IMR-90 (cell line): ENCODE measurements around the gene MORF4L1. TPM values are rescaled to one million over a fixed set of nuclear protein-coding genes. Genes with fewer than 3 reads are reported as not detected.
A peak's percentile ranks its signal among the peaks of the same experiment; 100 is the strongest.

Experiments used
- ATAC-seq: fragments of 200-7000 bp; cut with Tn5 transposase; 2 replicates; pipeline ENCODE4 v1.9.1; 2020; ENCODE audit warnings: low read depth, mild to moderate bottlenecking, moderate library complexity
- BruUV-seq: library from RNA; stranded (reverse); fragments of 400-500 nt; replicated peaks from 2 replicates; lab custom pipeline; 2021; lab: Mats Ljungman, UMichigan
- CTCF ChIA-PET: fragments of 300-600 bp; formaldehyde crosslinking; extraction: SDS; loops from one replicate; lab custom pipeline; 2021; ENCODE audit warnings: antibody characterized with exemption; lab: Yijun Ruan, JAX
- POLR2A ChIA-PET: fragments of 300-600 bp; sonication (Branson Sonifier 250); formaldehyde crosslinking; loops from one replicate; lab custom pipeline; 2022; ENCODE audit warnings: antibody characterized with exemption; ENCODE audit not compliant: unreplicated experiment; lab: Charles Lee
- DNase-seq: peaks from one replicate; pipeline ENCODE4 v3.0.0; 2013
- H2AFZ ChIP-seq: replicated peaks from 2 replicates; pipeline ENCODE3; 2013; ENCODE audit warnings: low read length, mild to moderate bottlenecking; ENCODE audit not compliant: poor library complexity
- H2AK5ac ChIP-seq: 2 replicates; pipeline ENCODE4 v1.6.1; 2013; ENCODE audit warnings: low read depth, low read length, inconsistent platforms
- H2AK9ac ChIP-seq: replicated peaks from 2 replicates; pipeline ENCODE3; 2013; ENCODE audit warnings: mild to moderate bottlenecking, low read depth, low read length, moderate library complexity; ENCODE audit not compliant: poor library complexity
- H2BK120ac ChIP-seq: 2 replicates; pipeline ENCODE4 v1.6.1; 2013; ENCODE audit warnings: low read depth, low read length, inconsistent platforms
- H2BK15ac ChIP-seq: 3 replicates; pipeline ENCODE4 v1.6.1; 2013; ENCODE audit warnings: low read depth, low read length, inconsistent platforms
- H2BK20ac ChIP-seq: 2 replicates; pipeline ENCODE4 v1.6.1; 2013; ENCODE audit warnings: low read depth, mild to moderate bottlenecking, inconsistent platforms, low read length, moderate library complexity
- H2BK5ac ChIP-seq: 2 replicates; pipeline ENCODE4 v1.6.1; 2013; ENCODE audit warnings: mild to moderate bottlenecking, low read depth, low read length, inconsistent platforms; ENCODE audit not compliant: poor library complexity, severe bottlenecking
- H3K14ac ChIP-seq: replicated peaks from 2 replicates; pipeline ENCODE4 v1.6.1; 2013; ENCODE audit warnings: low read depth, low read length, inconsistent platforms
- H3K18ac ChIP-seq: 2 replicates; pipeline ENCODE4 v1.6.1; 2013; ENCODE audit warnings: low read depth, low read length, control low read depth
- H3K23ac ChIP-seq: 2 replicates; pipeline ENCODE4 v1.6.1; 2013; ENCODE audit warnings: low read depth, low read length, inconsistent platforms
- H3K27ac ChIP-seq: 2 replicates; pipeline ENCODE4 v1.5.1; 2013; ENCODE audit warnings: mild to moderate bottlenecking, control low read depth, low read length; ENCODE audit not compliant: insufficient read depth
- H3K27me3 ChIP-seq: 2 replicates; pipeline ENCODE4 v1.6.1; 2013; ENCODE audit warnings: low read length; ENCODE audit not compliant: control insufficient read depth, insufficient read depth
- H3K36me3 ChIP-seq: 2 replicates; pipeline ENCODE4 v1.6.1; 2013; ENCODE audit warnings: low read length, mixed read lengths; ENCODE audit not compliant: control insufficient read depth, insufficient read depth
- H3K4ac ChIP-seq: 2 replicates; pipeline ENCODE4 v1.6.1; 2013; ENCODE audit warnings: low read depth, low read length, inconsistent platforms
- H3K4me1 ChIP-seq: 2 replicates; pipeline ENCODE4 v1.6.1; 2013; ENCODE audit warnings: low read length, mixed read lengths; ENCODE audit not compliant: control insufficient read depth, insufficient read depth
- H3K4me2 ChIP-seq: 2 replicates; pipeline ENCODE4 v1.6.1; 2013; ENCODE audit warnings: low read depth, mild to moderate bottlenecking, control low read depth, low read length, moderate library complexity
- H3K4me3 ChIP-seq: 2 replicates; pipeline ENCODE4 v1.5.1; 2013; ENCODE audit warnings: low read depth, mild to moderate bottlenecking, control low read depth, low read length, moderate library complexity; ENCODE audit not compliant: insufficient read depth
- H3K56ac ChIP-seq: 2 replicates; pipeline ENCODE4 v1.6.1; 2013; ENCODE audit warnings: low read length, inconsistent platforms; ENCODE audit not compliant: insufficient read depth; ENCODE audit errors: extremely low read depth
- H3K79me1 ChIP-seq, 2 experiments: 2 replicates each; pipeline ENCODE4 v1.6.1; 2013; ENCODE audit warnings: low read length in 2 of 2, inconsistent platforms in 1 of 2, low read depth in 1 of 2
- H3K9ac ChIP-seq: 2 replicates; pipeline ENCODE4 v1.6.1; 2013; ENCODE audit warnings: low read depth, low read length, control low read depth
- H3K9me1 ChIP-seq: 2 replicates; pipeline ENCODE4 v1.6.1; 2013; ENCODE audit warnings: low read length, inconsistent platforms; ENCODE audit not compliant: insufficient read depth
- H3K9me3 ChIP-seq: 2 replicates; pipeline ENCODE4 v1.6.1; 2013; ENCODE audit warnings: low read length; ENCODE audit not compliant: control insufficient read depth, insufficient read depth
- H4K20me1 ChIP-seq: 2 replicates; pipeline ENCODE4 v1.6.1; 2013; ENCODE audit warnings: low read length, inconsistent platforms; ENCODE audit not compliant: insufficient read depth
- H4K5ac ChIP-seq: 2 replicates; pipeline ENCODE4 v1.6.1; 2013; ENCODE audit warnings: mild to moderate bottlenecking, low read depth, low read length, control low read depth
- H4K8ac ChIP-seq, 2 experiments: 2 replicates each; pipeline ENCODE4 v1.6.1; 2013; ENCODE audit warnings: low read depth in 2 of 2, low read length in 2 of 2, control low read depth in 1 of 2, inconsistent platforms in 1 of 2
- H4K91ac ChIP-seq: 2 replicates; pipeline ENCODE4 v1.6.1; 2013; ENCODE audit warnings: low read depth, low read length, inconsistent platforms; ENCODE audit not compliant: insufficient read depth
- CHD1 ChIP-seq: IDR thresholded peaks from 2 replicates; pipeline ENCODE4 v1.6.1; 2012; ENCODE audit warnings: low read depth, low read length, improper control_type of control experiment
- MAFK ChIP-seq: IDR thresholded peaks from 2 replicates; pipeline ENCODE4 v1.6.1; 2012; ENCODE audit warnings: low read depth, low read length, improper control_type of control experiment
- WGBS, 2 experiments: methylation state at CpG; one replicate each; pipeline versions ENCODE4 v1.1.5 to v1.1.7; 2013; ENCODE audit warnings: missing lambda C conversion rate in 2 of 2; ENCODE audit not compliant: insufficient read length in 1 of 2; ENCODE audit errors: extremely low coverage in 2 of 2; 5-methylcytosine and 5-hydroxymethylcytosine counted together
- dilution Hi-C: fragments of 300-500 bp; cut with HindIII; formaldehyde crosslinking; loops from one replicate; pipeline ENCODE4 v1.14.3; 2018; ENCODE audit warnings: low sequenced_read_pairs; ENCODE audit not compliant: unreplicated experiment
- in situ Hi-C: fragments of 300-500 bp; cut with MboI; formaldehyde crosslinking; loops from 3 replicates; pipeline ENCODE4 v1.14.3; 2019; ENCODE audit warnings: low sequenced_read_pairs, inconsistent platforms, mixed read lengths
- intact Hi-C: fragments of 100-400 bp; cut with micrococcal nuclease; formaldehyde crosslinking; loops from 2 replicates; pipeline ENCODE4 v1.10.0; 2022
- polyA plus RNA-seq, 3 experiments: library from polyadenylated mRNA; depleted of rRNA; stranded (reverse); fragments of >200 nt; gene quantifications; 2 replicates each; pipeline ENCODE4 v1.2.3, GENCODE V29; 2012; ENCODE audit warnings: low replicate concordance in 1 of 3
- total RNA-seq: library from RNA; depleted of rRNA; stranded (reverse); fragments of >200 nt; gene quantifications from 2 replicates; pipeline ENCODE4 v1.2.3, GENCODE V29; 2012

MORF4L1 gene
- total and polyA plus RNA-seq, 2 of the 4 experiments (the other 2 are of a cell fraction) = 217 to 392 TPM

DNA sequence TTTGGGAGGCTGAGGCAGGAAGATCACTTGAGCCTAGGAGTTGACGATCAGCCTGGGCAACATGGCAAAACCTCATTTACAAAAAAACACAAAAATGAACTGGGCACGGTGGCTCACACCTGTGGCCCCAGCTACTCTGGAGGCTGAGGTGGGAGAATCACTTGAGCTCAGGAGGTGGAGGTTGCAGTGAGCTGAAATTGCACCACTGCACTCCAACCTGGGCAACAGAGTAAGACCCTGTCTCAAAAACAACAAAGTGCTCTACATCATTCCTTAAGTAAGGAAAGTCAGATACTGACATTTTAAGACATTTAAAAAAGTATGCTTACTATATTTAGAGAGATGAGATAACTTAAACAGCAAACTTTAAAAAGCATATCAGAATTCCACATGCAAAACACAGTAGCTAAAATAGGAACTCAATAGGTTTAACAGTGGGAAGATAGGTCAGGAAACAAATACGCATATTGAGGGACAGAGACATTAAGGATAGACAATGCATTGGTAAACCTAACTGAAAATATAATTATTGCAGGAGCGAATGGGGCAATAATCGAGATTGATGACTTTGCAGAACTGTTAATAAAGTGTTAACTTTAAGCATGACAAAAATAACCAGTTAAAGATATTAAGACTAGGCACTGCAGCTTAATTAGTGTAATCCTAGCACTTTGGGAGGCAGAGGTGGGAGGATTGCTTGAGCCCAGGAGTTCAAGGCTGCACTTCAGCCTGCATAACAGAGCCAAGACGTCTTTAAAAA lies 32.1 kb downstream of the MORF4L1 start:
- H4K91ac ChIP-seq = no peak overlapping the region; the same call in 1 of the 2 replicates
- H4K20me1 ChIP-seq = peaks cover 87% of the 10 kb centered on the region
- no CpG with 5 or more reads among the region's 6 CpGs for WGBS, 2 experiments
- no TSS peak for BruUV-seq
- H3K27me3 ChIP-seq = no peaks in the 10 kb centered on the region
- no peak overlapping the region for H4K5ac ChIP-seq
- TF ChIP-seq MAFK (peak; percentile 27; the same call in 1 of the 2 replicates), CHD1 (no peak)
- peak overlapping the region; percentile 45; the same call in 1 of the 2 replicates for H3K23ac ChIP-seq
- H3K27ac ChIP-seq = peak overlapping the region; percentile 41; the same call in 1 of the 2 replicates
- no peak overlapping the region for H3K4ac ChIP-seq
- H3K79me1 ChIP-seq = peaks cover 37 to 85% of the 10 kb centered on the region in 2 experiments
- ChIA-PET POLR2A (interaction anchor here (0.6 kb wide), 1 partner anchor 11 kb away, joined by 12 read pairs; no protein-coding TSS in a partner anchor), CTCF (interaction anchor here (0.7 kb wide), 1 partner anchor 56 kb away, joined by 4 read pairs; no protein-coding TSS in a partner anchor)
- intact Hi-C loops = loop anchor here (1.0 kb wide), 1 partner anchor 9 kb away; no protein-coding TSS in a partner anchor
- no peak overlapping the region for H2BK120ac ChIP-seq
- no peak overlapping the region for H2BK15ac ChIP-seq
- H3K56ac ChIP-seq = no peak overlapping the region
- no peak overlapping the region for H3K4me2 ChIP-seq
- H2AFZ ChIP-seq = no peak overlapping the region
- no peak overlapping the region for H3K9ac ChIP-seq
- ATAC-seq (no peak), DNase-seq (no peak)
- no peak overlapping the region for H2AK9ac ChIP-seq
- no peak overlapping the region for H2BK20ac ChIP-seq
- H2AK5ac ChIP-seq = no peak overlapping the region; the same call in 1 of the 2 replicates
- no peak overlapping the region for H3K18ac ChIP-seq
- in situ Hi-C loops = no loop called here
- no peaks in the 10 kb centered on the region for H3K9me3 ChIP-seq
- dilution Hi-C loops = no loop called here
- H3K14ac ChIP-seq = no peak overlapping the region; the same call in 1 of the 2 replicates
- 0 out of 4 replicates have a peak overlapping the region, but pooled peaks of 1 of the 2 experiments have one; percentile 20 for H4K8ac ChIP-seq
- peaks cover 20% of the 10 kb centered on the region for H3K4me1 ChIP-seq
- H3K36me3 ChIP-seq = peaks cover 70% of the 10 kb centered on the region
- H3K9me1 ChIP-seq = peaks cover 14% of the 10 kb centered on the region
- no peak overlapping the region for H3K4me3 ChIP-seq
- H2BK5ac ChIP-seq = peak overlapping the region; percentile 82
